Neutrophil (primary cell): Measurements from ENCODE around the gene HMX1.

Source experiments
- H3K27ac ChIP-seq: fragments of 200-600 bp; sonication (generic); 2 replicates; pipeline ENCODE4 v1.5.1; 2016; ENCODE audit warnings: mild to moderate bottlenecking, moderate library complexity
- H3K27me3 ChIP-seq: fragments of 200-600 bp; sonication (generic); 2 replicates; pipeline ENCODE4 v1.6.0; 2016; ENCODE audit warnings: mild to moderate bottlenecking
- H3K36me3 ChIP-seq: fragments of 200-600 bp; sonication (generic); 2 replicates; pipeline ENCODE4 v1.5.1; 2017
- H3K4me1 ChIP-seq, 2 experiments: fragments of 200-600 bp in 1 of 2; sonication (generic) in 1 of 2; 1 replicate in 1 of 2; 2 replicates in 1 of 2; pipeline versions ENCODE4 v1.5.1 to v1.6.1; 2013 to 2016; ENCODE audit warnings: low read depth in 1 of 2, low read length in 1 of 2, mild to moderate bottlenecking in 1 of 2, moderate library complexity in 1 of 2; ENCODE audit not compliant: control insufficient read depth in 1 of 2, insufficient read depth in 1 of 2
- H3K4me3 ChIP-seq, 2 experiments: fragments of 200-600 bp in 1 of 2; sonication (generic) in 1 of 2; 1 replicate in 1 of 2; 2 replicates in 1 of 2; pipeline ENCODE4 v1.5.1; 2013 to 2016; ENCODE audit warnings: low read depth in 1 of 2, low read length in 1 of 2, mild to moderate bottlenecking in 1 of 2, moderate library complexity in 1 of 2
- H3K9me3 ChIP-seq: fragments of 200-600 bp; sonication (generic); 2 replicates; pipeline ENCODE4 v1.5.1; 2016
- CTCF ChIP-seq: fragments of 200-600 bp; sonication (generic); IDR thresholded peaks from 2 replicates; pipeline ENCODE4 v1.5.1; 2016; ENCODE audit warnings: antibody characterized with exemption

The HMX1 gene

GRCh38 chr4:8914461-8915171 is 43.0 kb upstream of the HMX1 start:
- Histone ChIP-seq H3K27ac (no peak overlapping the region), H3K4me3 (no peak overlapping the region), H3K36me3 (no peaks in the 10 kb centered on the region), H3K27me3 (peaks cover 4% of the 10 kb centered on the region), H3K4me1 (no peaks in the 10 kb centered on the region), H3K9me3 (no peaks in the 10 kb centered on the region)
- no peak for TF ChIP-seq CTCF

- no peak overlapping the region for H3K4me3 ChIP-seq
- H3K36me3 ChIP-seq = no peaks in the 10 kb centered on the region
- no peak for TF ChIP-seq CTCF
- no peaks in the 10 kb centered on the region for H3K4me1 ChIP-seq
- peaks cover 4% of the 10 kb centered on the region for H3K27me3 ChIP-seq
- no peak overlapping the region for H3K27ac ChIP-seq
- no peaks in the 10 kb centered on the region for H3K9me3 ChIP-seq
These were observed 42.3 kb upstream of the HMX1 start for GRCh38 chr4:8913858-8914460.

GRCh38 chr4:8913121-8913857 is 41.6 kb upstream of the HMX1 start:
- Histone ChIP-seq H3K4me3 (no peak overlapping the region), H3K27ac (no peak overlapping the region), H3K4me1 (no peaks in the 10 kb centered on the region), H3K27me3 (peaks cover 4% of the 10 kb centered on the region), H3K9me3 (no peaks in the 10 kb centered on the region), H3K36me3 (no peaks in the 10 kb centered on the region)
- no peak for TF ChIP-seq CTCF

GRCh38 chr4:8912506-8912905 is 40.9 kb upstream of the HMX1 start:
- no peaks in the 10 kb centered on the region for H3K27me3 ChIP-seq
- H3K36me3 ChIP-seq = no peaks in the 10 kb centered on the region
- no peaks in the 10 kb centered on the region for H3K4me1 ChIP-seq
- TF ChIP-seq CTCF = no peak
- H3K9me3 ChIP-seq = no peaks in the 10 kb centered on the region
- no peak overlapping the region for H3K4me3 ChIP-seq
- H3K27ac ChIP-seq = no peak overlapping the region

GRCh38 chr4:8912089-8912455 is 40.4 kb upstream of the HMX1 start:
- no peak overlapping the region for H3K27ac ChIP-seq
- no peak overlapping the region for H3K4me3 ChIP-seq
- no peaks in the 10 kb centered on the region for H3K4me1 ChIP-seq
- no peaks in the 10 kb centered on the region for H3K9me3 ChIP-seq
- H3K27me3 ChIP-seq = no peaks in the 10 kb centered on the region
- H3K36me3 ChIP-seq = no peaks in the 10 kb centered on the region
- TF ChIP-seq CTCF = no peak
